IPS-NIHi7 (cell line): ENCODE measurements around the gene PPID.
"Not testable (repeated sequence)": the region's sequence is repeated elsewhere in the genome, so short reads cannot be mapped to it uniquely, and the experiment has no call there.

ENCODE experiments used
- DNase-seq: peaks from one replicate; pipeline ENCODE4 v3.0.0; 2012; ENCODE audit warnings: mixed read lengths; ENCODE audit errors: extremely low spot score

The PPID gene

GRCh38 chr4:158729716-158730559, 6.7 kb upstream of the PPID start:
- peak; percentile 69 for DNase-seq

- no peak for DNase-seq
Observed at GRCh38 chr4:158728236-158728635, 5.0 kb upstream of the PPID start.

- DNase-seq: no peak
Observed at GRCh38 chr4:158726633-158727032, 3.4 kb upstream of the PPID start.

- no peak for DNase-seq
Observed at GRCh38 chr4:158724637-158725036, 1.4 kb upstream of the PPID start.

DNA sequence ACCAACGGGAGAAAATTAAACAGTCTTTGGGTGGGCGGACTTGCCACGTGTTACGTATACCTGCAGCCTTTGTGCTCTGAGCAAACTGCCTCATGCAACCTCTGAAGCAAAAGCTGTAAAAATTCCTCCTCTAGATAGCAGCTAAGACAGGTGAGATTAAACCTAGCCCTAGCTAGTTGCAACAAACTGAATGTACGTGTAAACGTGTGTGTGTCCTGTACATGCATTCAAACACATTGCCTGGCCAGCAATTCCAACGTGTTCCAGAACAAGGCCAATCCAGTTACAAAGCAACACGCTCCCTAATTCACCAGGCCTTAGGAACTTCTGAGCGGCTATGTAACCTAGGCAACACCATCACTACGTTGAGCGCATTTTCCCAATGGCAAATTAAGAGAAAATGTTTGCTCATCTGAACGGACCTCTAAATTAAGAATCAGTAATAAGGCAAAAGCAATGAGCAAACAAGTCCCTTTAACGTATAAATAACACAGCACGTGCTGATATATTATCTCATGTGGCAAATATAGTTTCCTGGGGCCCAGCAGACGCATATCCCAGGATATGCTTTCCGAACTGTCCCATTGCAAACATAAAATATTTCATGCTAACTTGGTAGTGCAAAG, 792 bp downstream of the PPID start:
- peak; percentile 43 for DNase-seq

GRCh38 chr4:158721680-158722079, 1.5 kb downstream of the PPID start:
- DNase-seq: no peak

DNA sequence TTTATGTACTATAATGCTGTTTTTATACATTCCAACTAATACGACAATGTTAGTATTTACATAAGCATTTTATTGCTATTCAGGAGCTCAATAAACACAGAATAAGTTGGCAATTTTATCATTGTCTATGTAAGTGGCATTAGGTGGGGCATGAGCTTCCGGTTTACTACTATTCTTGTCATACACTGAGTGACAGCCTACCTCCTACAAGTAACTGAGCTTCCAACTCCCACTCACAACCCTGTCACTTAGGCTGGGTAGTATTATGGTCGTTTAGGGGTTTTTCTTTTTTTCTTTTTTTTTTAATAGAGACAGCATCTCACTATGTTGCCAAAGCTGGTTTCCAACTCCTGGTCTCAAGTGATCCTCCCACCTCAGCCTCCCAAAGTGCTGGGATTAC, 7.4 kb downstream of the PPID start:
- no peak for DNase-seq

DNA sequence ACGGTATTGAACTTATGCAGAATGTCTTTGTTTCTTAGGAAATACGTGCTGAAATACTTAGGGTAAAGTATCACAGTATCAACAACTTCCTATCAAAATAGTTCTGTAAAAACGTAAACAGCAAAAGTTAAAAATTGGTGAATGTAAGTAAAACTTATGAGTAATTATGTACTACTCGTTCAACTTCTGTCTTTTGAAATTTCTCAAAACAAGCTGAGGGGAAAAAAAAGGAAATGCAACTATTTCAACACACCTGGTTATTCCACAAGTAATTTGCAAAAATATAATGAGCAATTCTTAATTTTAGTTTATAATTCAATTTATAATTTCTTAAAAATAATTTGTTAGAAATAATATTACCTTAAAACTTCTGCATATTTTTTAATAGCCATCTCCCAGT, 8.3 kb downstream of the PPID start:
- no peak for DNase-seq

DNA sequence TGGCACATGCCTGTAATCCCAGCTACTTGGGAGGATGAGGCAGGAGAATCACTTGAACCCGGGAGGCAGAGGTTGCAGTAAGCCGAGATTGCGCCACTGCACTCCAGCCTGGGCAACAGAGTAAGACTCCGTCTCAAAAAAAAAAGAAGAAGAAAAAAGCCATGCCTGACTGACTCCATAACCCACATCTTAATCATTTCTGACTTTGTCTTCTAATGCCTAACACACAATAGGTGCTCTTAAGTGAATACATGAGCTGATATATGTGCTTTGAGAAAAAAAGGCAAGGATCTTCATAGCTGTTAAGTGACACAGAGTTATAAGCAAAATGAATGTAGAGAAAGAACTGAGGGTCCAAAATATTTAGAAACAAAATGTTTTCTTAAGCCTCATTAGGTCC, 10.6 kb downstream of the PPID start:
- DNase-seq: not testable (repeated sequence)

- no peak for DNase-seq
Observed at GRCh38 chr4:158710814-158711213, 12.4 kb downstream of the PPID start.

GRCh38 chr4:158704274-158704673, 18.9 kb downstream of the PPID start:
- DNase-seq: no peak

GRCh38 chr4:158688813-158689212, 34.4 kb downstream of the PPID start:
- no peak for DNase-seq

DNA sequence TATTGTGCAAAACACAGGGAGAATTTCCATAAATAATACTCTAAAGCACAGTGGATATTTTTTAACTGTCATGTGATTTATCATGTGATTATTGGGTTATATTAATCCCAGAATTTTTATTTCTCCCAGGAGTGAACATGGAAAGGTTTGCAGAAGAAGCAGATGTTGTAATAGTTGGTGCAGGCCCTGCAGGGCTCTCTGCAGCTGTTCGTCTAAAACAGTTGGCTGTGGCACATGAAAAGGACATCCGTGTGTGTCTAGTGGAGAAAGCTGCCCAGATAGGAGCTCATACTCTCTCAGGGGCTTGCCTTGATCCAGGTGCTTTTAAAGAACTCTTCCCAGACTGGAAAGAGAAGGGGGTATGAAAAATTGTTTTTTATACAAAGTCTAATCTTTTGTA, 41.1 kb downstream of the PPID start:
- no peak for DNase-seq

GRCh38 chr4:158681629-158682028, 41.6 kb downstream of the PPID start:
- DNase-seq: no peak

- no peak for DNase-seq
Observed at GRCh38 chr4:158678767-158679166, 44.4 kb downstream of the PPID start.

DNA sequence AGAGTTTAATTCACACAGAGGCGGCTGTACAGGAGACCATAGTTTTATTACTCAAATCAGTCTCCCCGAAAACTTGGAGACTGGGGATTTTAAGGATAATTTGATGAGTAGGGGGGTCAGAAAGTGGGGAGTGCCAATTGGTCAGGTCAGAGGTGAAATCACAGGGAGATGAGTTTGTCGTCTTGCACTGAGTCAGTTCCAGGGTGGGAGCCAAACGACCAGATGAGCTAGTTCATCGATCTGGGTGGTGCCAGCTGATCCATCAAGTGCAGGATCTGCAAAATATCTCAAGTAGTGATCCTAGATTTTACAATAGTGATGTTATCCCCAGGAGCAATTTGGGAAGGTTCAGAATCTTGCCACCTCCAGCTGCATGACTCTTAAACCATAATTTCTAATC, 47.1 kb downstream of the PPID start:
- no peak for DNase-seq

GRCh38 chr4:158673633-158674032, 49.6 kb downstream of the PPID start:
- DNase-seq: no peak

DNA sequence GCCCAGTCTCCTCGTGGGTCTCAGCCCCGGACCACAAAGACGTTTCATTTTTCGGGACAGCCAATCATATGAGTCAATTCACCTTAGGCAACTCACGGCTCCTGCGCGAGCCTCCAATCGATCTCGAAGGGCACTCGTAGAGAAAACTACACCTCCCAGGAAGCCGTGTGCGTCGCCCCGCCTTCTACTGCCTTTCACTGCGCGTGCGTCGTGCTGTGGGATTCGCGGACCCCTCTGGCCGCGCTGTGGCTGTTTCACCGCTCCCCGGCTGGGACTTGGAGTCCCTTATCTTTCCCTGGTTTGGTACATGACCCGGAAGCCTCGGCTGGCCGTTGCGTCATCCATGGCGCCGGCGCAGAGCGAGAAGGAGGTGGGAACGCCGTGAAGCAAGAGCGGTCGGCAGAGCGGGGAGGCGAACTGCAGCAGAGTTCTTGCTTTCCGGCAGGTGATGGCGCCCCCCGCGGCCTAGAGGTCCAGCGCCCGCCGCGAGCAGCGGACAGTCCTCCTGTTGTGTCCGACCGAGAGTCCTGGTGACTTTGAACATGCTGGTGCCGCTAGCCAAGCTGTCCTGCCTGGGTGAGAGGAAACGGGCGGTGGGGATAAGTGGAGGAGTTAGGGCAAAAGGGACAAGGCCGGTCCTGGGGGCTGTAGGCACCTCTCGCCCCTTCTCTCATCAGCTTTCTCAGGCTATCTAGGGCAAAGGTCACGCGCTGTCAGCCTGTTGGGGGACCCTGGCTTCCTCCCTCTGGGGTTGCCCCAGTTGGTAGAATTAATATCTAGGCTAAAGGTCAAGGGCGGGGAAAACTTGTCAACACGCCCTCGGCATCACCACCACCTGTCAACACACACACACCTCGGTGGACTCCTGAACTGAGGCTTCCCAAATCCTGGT, 51.0 kb downstream of the PPID start, which contains the start of gene ETFDH:
TSS of gene ETFDH (plus strand) at position 382 of the 892 bp plus-strand sequence. CDS start at position 543, 161 bp downstream.
- peak; percentile 96 for DNase-seq

DNA sequence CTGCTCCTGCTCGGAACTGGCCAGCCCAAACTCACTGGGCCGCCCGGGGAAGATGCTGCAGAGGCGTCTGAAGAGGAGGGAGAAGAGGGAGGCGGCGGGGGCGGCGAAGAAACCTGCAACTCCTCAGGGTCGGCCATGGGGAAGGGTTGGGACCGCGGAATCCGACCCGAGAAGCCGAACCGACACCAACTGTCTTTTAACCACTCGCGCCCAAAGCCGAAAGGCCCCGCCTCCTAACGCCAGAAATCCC, 51.6 kb downstream of the PPID start, which contains the start of gene C4orf46:
TSS of gene C4orf46 (minus strand) at position 223 of the 250 bp plus-strand sequence. CDS start at position 137, 86 bp downstream.
- no peak for DNase-seq

GRCh38 chr4:158670975-158671664, 52.1 kb downstream of the PPID start:
- DNase-seq: peak; percentile 45

DNA sequence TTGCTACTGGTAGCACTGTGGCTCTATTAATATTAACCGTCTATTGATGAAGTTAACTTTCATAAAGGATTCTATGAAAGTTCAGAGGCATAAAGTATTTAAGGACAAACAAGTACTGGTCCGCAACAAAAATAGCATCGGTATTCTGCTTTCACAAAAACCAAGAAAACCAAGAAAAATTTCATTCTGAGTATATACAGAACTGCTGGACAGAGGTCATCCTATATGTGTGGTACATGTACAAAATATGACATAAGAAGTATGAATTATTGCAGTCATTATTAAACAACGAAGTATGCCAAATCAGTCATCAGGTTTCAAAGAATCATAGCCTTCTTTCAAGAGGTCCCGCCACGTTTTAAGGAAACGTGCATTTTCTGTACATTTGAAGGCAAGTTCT, 53.9 kb downstream of the PPID start:
- DNase-seq: no peak
